Measurements from ENCODE around the gene NCOA3.

Gene NCOA3

DNA sequence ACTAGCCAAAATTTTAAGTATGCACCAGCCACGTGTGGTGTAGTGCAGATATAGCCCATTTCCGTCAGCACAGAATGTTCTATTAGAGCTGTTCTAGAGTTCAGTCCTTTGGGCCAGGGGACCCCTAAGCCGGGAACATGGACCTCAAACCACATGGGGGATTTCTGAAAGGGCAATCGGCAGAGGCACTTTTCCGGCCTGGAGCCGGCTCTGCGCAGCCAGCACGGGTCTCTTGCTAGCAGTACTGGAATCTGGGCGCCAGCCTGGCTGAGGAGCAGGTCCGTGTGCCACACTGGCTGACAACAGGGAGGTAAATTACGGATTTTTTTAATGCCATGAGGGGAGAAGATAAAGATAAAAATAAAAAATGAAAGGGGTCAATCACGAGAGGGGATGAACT is 163.1 kb downstream of the NCOA3 start:
- no peak for DNase-seq (ENCODE audit: low read depth, low spot score)

DNA sequence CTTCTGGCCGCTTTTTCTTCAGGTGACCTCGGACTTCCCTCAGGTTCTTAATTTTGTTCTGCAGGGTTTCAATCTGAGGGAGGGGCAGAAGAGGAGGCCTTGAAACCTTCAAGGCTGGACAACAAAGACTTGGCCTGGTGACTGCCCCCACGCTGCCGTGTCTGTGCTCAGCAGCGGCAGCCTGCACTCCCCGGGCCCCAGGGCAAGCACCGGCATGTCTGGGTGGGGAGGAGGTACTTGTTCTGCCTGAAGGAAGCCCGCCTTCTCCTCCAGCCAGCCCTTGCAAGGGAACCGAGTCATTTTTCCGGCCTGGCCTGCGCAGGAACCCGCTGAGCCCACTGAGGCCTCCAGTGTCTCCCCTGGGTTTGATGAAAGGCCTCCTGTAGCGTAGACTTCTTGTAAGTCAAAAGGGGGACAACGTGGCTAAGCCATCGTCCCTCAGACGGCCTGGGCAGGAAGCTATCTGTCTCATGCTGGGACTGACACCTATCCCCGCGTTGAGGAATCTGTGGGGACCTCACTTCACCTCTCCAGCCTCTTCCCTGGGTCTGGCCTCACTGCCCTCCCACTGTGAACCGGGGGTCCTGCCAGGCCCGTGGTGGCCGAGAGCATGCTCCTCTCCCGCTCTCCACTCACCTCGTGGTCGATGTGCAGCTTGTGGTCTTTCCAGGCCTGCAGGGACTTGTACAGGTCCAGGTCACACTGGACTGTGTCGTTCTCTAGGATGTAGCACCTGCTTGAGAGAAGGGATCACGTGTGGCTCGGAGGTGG is 163.7 kb downstream of the NCOA3 start:
- no peak for DNase-seq (ENCODE audit: low read depth, low spot score)

DNA sequence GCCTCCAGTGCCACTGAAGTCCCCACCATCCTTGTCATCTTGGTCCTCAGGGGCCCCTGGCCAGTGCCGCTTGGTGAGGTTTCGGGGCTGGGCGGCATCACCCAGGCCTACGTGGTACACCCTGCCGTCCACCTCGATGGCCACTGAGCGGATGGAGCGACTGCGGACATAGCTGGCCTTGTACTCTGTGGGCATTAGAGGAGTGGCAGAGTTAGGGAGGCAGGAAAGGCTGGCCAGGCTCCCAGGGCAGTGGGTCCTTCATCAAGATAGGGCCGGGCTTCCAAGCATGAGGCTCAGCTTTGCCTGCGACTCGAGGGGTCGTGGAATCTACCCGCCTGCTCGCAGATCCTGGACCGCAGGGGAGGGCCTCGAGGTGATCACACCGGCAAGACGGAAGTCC is 164.6 kb downstream of the NCOA3 start:
- no peak for DNase-seq (ENCODE audit: low read depth, low spot score)

DNA sequence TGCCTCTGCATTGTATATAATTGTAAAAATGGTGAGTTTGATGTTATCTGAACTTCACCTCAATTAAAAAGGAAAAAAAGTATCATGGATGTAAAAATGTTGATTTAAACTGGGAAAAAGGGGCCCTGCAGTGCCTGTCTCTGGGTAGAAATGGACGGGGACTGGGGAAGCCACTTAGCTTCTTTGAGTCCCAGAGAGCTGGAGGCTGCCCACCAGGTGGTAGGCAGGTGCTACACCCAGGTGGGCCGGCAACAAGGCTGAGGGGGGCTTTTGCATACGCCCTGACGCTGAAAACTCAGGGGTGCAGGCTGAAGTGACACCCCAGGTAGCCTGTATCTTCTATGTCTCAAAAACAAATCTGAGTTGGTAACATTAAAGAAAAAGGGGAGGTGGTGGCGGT is 165.4 kb downstream of the NCOA3 start:
- no peak for DNase-seq (ENCODE audit: low read depth, low spot score)

DNA sequence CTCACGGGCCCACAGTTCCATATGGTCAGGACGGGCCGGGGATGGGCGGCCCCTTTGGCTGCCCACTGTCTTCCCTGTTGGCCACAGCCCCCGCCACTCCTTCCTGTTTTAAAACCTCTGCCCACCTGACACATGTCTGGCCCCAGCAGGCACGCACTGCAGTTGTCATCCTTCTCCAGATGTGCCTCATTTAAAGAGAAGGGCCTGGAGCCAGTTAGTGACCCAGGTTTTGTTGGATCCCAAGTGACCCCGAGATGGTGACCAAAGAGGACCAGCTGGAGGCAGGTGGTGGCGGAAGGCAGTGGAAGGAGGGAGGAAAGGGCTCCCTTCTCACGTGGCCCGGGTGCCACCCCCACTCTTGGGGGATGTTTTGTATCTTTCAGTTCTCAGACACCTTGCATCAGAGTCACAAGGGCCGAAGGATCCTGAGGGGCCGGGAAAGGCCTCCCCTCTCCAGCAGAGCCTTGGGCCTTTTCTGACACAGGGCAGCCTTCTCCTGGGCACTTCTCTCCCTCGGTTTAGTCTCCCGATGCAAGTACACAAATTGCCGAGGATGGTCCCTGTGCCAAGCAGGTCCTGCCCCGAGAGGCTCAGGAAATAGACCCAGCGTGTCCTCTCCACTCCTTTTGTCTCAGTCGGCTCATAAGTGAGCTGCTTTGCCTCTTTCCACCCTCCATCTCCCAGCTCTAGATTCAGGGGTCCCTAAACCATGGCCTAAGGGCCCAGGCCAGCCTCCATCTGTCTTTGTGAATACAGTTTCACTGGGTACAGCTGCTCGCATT is 166.0 kb downstream of the NCOA3 start:
- no peak for DNase-seq (ENCODE audit: low read depth, low spot score)

DNA sequence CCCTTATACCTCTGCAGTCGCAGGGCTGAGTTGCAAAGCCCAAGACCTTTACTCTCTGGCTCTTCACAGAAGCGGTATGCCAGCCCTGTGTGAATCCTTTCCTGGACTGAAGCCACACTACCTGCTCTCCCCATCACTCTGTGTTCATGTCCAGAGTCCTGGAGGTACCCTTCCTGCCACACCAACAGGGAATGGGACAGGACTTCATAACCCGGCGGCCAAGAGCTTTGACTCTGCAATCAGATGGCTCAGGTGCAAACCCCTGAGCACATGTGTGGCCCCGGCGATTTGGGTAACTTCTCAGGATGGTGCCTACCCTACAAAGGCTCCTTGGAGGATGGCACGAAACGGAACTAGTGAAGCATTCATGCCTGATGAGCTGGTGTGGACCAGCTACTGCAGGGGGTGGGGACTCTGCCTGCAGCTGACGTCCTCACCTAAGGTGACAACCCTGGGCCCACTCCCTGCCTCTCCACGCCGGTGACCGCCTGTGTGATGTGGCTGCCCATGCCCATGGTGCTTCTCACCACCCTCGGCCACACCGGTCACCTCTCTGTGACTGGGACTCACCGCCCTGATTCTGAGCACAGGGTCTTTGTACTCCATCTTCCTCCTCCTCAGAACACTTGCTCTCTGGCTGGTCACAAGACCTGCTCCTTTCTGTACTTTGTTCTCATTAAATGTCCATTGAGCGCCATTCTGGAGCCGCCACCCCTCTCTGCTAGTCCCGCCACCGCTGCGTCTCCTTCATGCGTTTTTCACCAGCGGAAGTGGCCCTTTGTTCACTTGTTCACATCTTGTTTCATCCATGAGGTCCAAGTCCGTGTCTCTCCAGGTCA is 166.8 kb downstream of the NCOA3 start:
- DNase-seq (ENCODE audit: low read depth, low spot score), result no peak

DNA sequence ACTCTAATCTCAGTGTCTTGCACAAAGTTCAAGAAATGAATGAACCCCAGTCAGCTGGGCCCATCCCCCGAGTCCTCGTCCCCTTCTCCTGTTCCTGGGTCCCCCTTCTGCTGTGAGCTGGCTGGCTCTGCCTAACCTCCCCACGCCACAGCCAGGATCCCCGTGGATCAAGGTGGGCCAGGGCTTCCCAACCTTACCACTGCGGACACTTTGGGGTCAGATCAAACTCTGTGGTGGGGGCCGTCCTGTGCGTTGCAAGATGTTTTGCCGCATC is 167.4 kb downstream of the NCOA3 start:
- DNase-seq (ENCODE audit: low read depth, low spot score), result no peak

DNA sequence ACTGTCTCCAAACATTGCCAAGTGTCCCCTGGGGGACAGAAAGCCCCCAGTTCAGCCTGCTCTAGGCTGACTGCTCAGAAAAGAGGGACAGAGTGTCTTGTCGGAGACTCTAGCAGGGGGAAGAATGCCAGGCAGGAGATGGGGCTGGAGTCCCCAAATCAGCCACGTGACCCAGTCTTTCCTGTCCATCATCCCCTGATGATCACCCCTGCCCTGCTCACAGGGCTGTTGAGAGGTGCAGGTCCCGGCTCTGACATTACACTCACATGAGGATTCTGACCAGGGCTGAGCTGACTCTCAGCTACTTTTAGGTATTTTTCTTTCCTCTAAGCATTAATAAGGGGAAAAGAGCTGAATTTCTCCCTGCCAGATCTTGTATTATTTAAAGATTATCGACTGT is 167.8 kb downstream of the NCOA3 start:
- DNase-seq (ENCODE audit: low read depth, low spot score), result no peak

DNA sequence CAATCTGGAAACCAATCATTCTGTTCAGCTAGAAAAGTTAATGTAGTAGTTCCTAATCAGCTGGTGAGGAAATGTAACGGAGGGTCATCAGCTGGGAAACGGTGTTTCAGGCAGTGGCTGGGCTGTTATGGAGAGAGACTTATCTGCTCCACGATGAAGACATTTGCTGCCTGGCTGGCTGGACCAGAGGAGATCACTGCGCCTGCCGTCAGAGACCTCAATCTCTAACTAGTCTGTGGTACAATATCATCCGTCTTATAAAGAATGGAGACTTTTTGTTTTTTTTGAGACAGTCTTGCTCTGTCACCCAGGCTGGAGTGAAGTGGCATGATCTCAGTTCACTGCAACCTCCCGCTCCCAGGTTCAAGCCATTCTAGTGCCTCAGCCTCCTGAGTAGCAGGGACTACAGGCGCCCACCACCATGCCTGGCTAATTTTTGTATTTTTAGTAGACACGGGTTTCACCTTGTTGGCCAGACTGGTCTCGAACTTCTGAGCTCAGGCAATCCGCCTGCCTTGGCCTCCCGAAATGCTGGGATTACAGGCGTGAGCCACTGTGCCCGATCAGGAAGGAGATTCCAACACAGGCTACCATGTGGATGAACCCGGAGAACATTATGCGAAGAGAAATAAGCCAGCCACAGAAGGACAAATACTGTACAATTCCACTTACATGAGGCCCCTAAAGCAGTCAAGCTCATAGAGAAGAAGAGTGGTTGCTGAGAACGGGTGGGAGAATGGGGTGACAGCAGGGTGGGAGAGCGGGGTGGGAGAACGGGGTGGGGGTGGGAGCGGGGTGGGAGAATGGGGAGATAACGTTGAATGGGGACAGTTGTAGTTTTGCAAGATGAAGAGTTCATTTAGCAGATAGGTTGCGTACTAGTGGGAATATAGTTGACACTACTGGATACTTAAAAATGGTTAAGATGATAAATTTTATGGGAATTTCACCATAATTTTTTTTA is 168.5 kb downstream of the NCOA3 start:
- no peak for DNase-seq (ENCODE audit: low read depth, low spot score)

DNA sequence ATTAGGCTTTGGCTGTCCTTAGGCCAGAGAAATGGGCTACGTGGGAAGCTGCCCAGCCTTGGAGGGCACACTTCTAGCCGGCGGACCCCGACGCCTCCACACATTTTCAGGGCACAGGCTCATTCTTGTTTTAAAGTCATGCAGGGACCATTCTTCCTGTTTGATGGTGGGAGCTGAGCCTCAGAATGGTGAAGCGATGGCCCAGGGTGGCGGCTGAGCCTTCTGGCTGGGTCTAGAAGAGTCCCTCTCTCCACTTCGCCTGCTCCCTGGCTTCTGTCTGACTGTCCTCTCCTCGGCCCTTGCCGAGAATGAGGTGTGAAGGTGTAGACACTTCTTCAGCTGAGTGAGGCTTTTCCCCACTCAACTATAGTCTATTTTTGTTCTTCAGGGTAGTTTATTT is 169.2 kb downstream of the NCOA3 start:
- no peak for DNase-seq (ENCODE audit: low read depth, low spot score)

DNA sequence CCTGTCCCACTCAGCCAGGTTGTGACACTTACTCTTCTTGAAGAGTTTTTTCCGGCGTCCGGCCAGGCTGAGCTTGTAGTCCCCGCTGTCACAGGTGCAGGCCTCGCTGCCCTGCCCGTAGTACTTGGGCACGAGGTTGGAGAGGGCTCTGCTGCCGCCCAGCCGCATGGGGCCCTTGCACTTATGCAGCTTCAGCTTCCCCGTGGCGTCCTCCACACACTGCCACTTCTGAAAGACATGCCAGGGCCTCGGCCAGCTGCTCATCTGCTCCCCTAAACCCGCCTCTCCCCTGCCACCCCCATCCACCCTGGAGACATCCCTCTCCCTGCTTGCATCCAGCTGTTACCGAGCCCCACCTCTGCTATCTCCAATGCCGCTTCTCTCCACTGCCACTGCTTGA is 170.5 kb downstream of the NCOA3 start:
- no peak for DNase-seq (ENCODE audit: low read depth, low spot score)

DNA sequence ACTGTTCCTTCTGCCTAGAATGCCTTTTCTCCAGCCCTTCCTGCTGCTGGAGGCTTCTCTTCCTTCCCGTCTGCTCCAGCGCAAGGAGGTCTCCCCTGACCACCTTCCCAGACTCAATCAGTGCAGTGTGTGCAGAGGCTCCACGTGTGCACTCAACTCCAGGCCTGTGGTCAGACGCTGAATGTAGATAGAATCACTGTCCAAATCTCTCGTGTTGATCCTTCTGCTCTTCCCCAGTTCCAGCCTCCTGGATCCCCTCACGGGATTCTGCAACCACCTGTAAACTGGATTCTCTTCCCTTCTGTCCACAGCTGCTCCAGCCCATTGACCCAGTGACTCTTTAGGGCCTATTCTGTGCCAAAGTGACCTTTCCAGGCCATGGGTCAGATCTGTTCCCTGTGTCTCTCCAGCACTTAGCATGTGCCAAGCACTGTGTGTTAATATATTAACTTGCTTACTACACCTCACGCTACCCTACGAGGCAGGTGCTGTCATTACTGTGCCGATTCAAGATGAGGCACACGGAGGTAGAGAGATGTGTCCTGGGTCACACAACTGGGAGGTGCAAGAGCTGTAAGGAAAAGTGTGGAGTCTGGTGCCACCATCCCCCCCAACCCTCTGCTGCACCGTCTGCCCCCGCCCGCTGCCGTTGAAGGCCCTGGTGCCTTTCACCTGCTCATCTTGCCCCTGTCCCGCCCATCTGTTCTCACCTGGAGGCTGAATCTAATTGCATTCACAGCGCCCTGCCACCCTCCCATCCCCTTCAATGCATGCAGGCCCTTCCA is 171.4 kb downstream of the NCOA3 start:
- no peak for DNase-seq (ENCODE audit: low read depth, low spot score)

DNA sequence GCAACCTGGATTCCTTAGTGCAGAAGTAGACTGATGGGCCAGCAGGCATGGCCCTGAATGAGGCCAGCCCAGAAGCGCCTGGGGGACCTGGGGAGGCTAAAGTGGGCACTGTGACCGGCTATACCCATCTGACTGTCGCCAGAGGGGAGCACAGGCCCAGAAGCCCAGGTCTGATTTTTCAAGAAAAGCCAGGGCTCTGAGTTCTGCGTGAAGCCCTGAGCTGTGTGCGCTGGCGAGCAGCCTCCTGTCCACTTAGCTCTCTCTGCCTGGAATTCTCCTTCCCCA is 171.9 kb downstream of the NCOA3 start:
- no peak for DNase-seq (ENCODE audit: low read depth, low spot score)

DNA sequence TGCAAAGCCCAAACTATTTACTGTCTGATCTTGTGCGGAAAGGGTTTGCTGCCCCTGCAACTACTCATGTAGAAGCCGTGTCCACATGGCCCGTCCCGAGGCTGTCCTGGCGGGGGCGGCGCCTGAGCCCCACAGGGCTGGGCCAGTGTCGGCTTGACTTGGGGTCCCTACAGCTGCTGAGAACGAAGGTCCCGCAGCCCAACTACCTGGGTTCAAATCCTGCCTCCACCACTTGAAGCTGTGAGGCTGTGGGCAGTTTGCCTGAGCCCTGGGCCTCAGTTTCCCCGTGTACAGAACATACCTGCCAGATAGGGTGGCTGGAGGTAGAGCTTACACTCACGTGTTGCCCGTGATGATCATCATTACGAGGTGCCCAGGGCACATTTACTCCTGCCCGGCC is 172.5 kb downstream of the NCOA3 start:
- no peak for DNase-seq (ENCODE audit: low read depth, low spot score)

DNA sequence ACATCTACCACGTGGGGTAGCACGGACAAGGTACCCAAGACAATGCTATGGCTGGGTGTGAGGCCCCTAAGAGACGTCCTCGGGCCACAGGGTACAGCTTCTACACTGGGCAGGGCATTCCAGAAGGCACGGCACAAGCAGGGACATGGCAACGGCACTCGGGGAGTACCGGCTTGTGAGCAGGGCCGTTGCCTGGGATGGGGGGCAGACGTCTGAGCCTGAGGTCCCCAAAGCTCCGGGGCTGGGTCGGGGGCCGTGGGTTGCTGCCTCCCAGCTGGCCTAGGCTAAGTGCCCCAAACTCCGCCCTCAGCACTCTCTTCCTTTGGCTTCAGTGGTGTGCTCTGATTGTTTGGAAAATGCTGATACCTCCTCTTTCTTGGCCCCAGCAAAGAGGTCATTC is 173.0 kb downstream of the NCOA3 start:
- no peak for DNase-seq (ENCODE audit: low read depth, low spot score)

DNA sequence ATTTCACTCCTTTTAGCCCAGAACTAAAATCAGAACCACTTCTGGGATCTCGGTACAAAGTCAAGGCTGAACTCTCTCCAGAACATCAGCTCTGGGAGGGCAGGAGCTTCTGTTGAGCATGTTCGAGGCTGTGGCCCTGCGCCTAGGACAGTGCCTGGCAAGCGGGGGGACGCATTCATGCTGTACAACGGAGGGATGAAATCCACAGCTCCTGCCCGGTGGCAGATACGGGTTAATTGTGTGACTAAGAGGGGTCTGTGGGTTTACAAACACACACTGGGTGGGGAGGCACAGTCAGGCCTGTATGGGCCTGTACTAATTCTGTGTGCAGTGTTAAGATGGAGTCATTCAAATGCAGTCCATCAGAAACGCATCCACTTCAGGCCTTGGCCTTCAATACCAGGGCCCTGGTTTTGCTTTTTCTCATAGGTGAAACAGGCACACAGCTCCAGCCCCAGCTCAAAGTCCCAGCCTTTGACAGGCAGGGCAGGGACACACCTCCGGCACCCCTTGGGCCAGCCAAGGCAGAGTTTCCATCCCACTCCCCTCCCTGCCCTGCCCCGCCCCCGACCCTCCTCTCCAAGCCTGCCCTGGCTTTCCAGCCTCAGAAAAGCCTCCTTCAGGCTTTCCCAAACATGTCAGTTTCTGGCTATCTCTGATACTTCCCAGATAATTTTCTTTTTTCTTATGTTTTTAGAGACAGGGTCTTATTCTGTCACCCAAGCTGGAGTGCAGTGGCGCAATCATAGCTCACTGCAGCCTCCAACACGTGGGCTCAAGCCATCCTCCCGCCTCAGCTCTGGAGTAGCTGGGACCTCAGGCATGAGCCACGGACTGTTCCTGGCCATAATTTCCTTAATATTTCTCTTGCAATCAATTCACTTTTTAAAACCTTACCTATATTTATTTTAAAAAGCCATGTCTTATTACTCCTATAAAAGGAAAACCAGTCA is 173.8 kb downstream of the NCOA3 start:
- DNase-seq (ENCODE audit: low read depth, low spot score), result no peak

DNA sequence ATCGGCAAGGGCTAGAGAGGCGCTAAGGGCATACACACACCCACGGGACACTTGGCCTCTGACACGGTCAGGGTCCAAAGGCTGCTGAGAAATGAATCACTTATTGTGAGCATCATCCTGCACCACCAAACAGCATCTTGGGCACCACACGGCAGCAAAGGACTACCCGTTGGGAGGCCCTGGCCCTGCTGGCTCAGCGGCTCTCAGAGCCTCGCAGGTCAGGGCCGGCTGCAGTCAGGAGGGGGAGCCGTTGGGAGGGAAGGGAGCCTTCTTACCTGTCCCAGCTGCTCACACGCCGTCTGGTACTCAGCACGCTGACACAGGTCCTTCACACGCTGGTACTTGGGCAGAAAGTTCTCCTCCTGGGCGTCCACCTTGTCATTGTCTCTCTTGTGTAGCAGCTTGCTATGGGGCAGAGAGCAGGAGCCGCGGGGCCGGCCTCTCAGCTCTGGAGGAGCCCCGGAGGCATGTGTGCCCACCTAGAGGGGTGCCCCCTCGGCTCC is 174.6 kb downstream of the NCOA3 start:
- no peak for DNase-seq (ENCODE audit: low read depth, low spot score)

DNA sequence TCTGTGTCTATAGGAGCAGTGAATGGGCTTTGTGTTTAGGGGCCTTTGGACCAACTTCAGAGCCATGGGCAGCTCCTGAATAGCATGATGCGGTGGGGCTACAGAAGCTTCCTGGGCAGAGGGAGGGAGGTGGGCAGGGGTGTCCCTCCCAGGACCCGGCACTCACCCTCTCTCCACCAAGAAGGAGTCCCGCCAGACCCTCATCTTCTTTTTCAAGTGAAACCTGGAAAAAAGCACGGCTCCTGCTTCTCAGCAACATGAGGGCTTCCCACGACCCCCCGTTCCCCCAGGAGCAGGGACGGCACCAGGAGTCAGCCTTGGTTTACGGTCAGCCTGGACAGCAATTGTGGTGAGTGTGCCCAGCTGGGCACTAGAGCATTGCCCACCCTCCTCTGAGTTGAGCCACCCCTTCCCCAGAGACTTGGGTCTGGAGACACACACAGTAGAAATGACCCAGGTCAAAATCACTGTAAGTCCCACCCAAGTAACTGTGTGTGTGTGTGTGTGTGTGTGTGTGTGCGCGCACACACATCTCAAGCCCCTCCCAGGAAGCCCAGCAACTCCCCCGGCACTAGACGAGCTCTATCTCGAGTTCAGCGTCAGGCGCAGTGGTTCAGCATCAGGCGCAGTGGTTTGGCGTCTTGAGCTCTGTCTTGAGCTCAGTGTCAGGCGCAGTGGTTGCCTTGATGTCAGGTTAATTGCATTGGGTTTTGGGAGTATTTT is 175.4 kb downstream of the NCOA3 start:
- DNase-seq (ENCODE audit: low read depth, low spot score), result no peak
